HG03159 (cell line): Measurements from ENCODE around the gene SH3RF3.

ENCODE experiments used
- ATAC-seq: cut with Tn5 transposase; IDR thresholded peaks from one replicate; pipeline ENCODE4 v1.9.1; 2021; ENCODE audit warnings: mild to moderate bottlenecking, moderate library complexity; ENCODE audit not compliant: unreplicated experiment

Gene SH3RF3

DNA sequence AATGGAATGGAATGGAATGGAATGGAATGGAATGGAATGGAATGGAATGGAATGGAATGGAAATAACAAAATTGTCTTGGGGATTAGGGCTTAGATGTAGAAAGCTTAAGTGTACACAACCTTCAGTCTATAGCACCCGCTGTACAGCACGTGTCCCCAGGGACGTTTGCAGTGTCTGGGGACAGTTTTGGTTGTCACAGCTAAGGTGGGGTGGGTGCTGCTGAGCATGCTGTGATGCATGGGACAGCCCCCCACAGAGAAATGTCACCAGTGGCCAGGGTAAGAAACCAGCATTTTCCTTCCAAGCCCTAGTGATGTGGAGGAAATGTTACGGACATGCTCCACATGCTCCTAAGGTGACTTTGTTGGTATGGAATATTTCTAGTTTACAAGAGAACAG lies 70.8 kb downstream of the SH3RF3 start:
- ATAC-seq = no peak

DNA sequence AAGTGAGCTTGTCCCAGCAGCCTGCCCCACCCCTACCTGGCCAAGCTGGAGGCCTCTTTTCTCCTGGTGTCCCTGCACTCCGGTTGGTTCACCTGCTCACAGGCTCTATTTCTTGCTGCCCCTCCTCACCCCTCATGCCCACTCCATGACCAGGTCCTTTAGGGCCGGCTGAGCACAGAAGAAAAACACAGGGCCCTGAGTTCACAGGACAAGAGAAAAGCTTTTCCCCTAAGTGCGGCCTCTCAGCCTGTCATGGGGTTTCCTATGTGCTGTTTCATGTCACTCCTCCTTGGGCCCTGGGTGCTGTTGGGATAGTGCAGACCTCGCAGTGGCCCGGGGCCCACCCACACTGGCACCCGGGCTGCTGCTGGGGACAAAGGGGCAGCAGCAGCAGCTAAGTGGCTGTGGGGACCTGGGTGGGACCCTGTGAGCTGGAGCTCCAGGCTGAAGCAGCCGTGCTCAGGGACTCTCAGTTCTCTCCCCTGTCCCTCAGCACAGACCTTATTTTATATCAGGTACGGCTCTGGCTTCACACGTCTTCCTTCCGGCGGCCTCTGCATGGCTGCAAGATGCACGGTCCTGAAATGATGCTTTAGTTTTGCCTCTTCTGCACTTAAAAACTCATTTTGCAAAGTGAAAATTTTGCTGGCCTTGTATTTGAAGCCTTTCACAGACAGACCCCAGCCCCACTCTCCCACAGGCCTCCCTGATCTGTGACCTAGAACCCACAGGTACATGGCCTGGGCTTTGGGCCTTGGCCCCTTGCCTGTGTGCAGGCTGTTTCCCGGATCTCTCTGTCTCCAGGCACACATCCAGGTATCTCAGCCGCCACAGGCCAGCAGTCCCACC lies 71.8 kb downstream of the SH3RF3 start:
- ATAC-seq = no peak

DNA sequence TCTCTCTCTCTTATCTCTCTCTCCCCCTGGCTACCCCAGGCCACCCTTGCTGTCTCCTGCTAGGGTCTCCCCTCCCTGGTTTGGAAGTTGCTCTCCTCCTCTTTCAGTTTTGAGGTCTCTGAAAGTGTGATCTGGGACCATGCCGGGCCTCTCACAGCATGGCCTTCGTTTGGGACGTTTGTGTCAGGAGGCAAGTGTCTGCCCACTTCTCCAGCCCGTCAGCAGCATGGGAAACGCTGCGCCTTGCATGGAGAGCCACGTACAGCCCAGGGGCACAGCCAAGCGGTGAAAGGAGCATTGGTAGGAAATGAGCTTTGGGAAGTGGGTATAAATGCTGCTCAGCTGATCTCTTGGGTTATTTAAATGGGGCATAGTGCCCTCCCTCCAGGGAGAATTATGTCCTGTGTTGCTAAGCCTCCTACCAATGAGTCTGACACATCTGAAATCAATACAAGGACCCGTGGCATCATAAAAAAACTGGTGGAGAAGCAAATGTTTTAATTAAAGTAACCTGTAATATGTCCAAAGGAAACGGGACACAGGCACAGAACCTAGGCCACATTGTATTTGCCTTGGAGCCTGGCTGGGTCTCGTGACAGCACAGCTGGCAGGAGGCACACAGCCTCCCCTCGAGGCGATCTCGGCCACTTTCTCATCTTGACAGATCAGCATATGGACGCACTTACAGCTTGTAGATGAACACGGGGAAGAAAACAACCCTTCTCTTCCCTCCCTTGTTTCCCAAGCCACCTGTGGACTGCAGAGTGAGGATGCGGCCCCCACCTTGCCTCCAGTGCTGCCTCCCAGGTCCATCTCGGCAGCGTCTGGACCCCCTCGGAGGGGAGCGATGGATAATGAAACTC lies 72.7 kb downstream of the SH3RF3 start:
- no peak for ATAC-seq

DNA sequence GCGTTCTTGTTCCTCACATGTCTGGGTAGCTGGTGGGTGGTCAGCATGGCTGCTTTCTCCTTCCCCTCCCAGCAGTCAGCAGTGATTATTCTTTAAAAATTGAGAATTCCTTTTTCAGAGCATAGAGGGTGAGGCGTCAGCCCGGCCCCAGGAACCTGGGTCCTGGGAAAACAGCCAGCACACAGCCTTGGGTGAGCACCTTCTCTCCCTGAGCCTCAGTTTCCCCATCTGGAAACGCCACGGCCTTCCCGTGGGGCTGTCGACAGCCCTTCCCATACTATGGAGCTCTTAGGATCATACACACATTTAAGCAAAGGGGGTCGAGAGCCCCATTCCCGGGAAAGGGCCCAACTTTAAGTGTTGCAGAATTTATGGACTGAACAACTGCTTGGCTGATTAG lies 73.5 kb downstream of the SH3RF3 start:
- no peak for ATAC-seq

DNA sequence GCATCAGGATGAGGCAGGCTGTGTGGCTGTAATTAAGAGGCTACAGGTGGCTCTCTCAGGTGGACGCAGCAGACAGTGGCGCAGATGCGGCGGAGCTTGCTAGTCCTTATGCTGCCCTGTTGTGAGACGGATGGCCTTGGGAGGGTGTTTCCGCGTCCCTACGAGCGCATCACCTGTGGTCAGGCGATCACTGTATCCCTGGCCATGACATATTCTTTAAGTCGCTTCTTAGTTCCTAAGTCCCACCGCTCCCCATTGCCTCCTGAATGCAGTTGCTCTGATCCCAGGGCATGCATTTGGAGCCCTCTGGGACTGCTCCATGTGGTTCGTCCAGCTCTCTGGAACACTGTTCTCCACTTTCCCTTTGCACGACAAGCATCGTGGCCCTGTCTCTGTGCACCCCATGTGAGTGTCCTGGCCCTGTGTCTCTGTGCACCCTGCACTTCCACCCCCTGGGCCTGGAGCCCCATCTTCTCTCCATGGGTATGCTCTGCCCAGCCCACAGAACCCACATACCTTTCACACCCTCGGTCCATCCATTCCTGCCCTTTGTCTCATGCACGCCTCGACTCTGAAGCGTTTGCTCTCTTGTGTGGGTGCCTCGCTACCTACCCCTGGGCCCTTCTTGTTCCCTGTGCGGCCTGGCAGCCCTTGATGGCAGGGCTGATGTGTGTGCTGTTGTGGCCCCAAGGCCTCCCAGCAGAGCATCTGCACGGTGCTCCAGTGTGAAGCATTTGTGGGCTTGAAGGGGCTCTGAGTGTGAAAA lies 74.4 kb downstream of the SH3RF3 start:
- no peak for ATAC-seq

DNA sequence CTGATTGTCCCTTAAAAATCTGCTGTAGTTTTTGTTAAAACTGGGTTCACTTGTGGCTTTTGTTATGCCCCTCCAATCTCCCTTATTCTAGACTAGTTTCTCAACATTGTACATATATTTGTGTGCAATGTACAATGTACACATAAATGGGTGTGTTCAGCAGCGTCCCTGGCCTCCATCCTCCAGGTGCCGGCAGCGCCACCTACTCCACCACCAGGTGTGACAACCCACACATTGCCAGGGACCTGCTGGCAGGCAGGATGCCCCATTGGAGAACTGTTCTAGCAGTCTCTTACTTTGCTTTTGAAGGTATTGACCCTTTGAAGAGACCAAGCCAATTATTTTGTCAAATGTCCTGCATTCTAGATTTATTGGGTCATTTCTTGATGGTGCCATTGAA lies 75.4 kb downstream of the SH3RF3 start:
- no peak for ATAC-seq

DNA sequence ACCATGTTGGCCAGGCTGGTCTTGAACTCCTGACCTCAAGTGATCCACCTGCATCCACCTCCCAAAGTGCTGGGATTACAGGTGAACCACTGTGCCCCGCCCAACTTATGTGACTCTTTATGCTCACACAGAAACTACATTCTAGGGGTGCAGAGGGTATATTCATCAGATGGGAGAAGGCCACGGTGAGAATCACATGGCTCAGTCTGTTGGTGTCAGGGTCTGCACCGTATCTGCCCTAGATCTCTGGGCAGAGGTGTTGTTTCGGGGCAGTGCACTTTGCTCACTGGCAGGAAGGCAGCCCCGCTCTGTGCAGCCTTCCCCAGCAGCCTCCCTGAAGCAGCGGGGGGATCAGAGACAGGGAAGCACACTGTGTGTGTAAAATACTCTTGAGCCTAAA lies 76.4 kb downstream of the SH3RF3 start:
- ATAC-seq = no peak

DNA sequence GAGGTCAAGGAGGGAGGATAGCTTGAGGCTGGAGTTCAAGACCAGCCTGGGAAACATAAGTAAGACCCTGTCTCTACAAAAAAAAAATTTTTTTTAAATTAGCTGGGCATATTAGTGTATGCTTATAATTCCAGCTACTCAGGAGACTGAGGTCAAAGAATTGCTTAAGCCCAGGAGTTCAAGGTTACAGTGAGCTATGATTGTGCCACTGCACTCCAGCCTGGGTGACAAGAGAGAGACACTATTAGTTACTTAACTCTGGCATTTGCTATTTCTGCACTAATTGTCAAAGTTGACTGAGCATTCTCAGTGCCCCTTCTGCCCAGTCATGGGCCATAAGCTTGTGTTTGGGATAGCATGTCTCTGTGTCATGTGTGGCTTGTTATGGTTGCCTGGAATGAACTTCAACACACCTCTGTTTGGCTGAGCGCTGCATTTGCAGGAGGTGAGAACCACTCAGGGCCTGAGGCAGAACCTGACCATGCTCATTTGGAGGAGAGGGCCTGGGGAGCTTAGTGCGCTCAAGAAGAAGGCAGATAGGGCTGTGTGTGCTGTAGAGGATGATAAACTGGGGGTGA lies 77.7 kb downstream of the SH3RF3 start:
- ATAC-seq = no peak

DNA sequence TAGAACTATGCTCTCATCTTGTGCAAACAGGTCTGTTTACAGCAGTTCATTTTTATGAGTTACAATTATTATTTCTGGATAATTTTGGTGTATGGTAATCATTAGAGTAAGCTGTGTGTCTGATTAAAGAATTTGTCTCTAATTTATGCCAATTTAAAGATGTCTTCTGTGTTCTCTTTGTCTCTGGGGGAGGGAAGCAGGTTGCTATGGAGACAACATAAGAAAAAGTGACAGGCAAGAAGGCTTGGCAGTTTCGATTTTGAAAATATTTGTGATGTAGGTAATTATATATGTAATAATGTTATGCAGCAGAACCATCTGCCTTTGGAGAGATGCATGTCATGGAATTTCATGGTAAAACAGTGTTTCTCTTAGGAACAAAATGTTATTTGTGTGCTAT lies 78.2 kb downstream of the SH3RF3 start:
- no peak for ATAC-seq

DNA sequence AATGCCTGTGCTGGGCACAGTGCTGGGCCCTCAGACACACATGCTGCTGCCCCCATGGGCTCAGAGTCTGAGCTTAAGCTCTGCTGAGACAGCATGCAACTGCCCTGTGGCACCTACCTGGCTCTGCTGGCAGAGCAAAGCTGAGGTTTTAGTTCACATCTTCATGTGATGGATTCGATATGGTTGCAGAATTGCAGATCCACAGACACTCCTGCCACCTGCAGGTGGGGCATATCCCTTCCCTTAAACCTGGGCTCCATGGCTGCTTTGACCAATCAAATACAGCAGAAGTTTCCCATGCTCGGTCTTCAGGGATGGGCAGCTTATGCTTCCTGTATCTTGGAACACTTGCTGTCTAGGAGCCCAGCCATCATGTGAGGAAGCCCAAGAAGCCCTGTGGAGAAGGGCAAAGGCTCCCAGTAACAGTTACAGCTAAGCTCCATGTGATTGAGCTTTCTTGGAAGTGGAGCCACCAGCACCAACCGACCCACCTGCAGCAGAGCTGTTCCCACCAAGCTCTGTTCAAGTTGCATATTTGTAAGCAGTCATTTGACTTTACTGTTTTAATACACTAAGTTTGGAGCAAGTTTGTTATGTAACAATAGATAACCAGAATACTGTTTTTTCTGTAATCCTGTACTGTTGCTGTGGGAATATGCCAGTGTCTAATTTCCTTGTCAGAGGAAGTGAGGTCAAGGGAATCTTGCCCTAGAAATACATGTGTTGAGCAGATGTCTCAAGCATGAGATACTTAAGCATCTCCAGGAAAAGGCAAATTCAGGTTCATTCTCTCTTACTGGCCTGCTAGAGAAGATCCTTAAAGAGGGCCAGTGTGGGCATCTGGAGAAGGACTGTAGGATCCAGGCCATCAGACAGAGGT lies 79.3 kb downstream of the SH3RF3 start:
- ATAC-seq = no peak

DNA sequence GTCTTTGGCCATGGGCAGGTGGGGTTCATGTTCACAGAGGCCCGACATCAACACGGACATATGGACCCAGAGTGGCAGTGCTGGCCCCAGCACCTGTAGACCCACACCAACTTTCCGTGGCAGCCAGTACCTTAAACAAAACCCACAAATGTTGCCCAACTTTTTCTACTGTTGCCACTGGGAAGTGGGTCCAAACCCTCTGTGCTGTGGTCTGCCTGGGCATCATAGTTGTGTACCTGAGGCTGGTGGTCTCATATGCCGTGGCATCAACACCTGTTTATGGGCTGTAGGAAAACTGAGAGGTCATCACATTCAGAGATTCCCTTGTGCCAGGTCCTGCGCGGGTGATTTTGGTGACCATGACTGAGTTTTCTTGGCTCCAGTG lies 79.9 kb downstream of the SH3RF3 start:
- no peak for ATAC-seq

DNA sequence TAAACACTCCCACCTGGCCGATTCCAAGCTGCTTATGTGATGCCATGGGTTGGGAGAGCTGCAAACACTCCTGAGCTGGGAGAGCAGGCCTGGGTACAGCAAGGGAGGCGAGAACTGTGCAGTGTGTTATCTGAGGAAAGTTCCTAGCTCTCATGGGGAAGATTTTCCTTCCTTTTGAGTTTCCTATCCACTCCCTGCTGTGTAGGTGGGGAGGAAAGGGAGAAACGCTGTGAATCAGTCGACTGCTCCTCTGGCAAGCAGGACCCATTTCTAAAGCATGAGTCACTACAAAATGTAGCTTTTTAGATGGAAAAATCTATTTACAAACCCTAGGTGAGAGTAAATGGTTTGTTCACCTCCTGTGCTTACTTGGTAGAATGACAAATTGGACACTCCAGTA lies 80.4 kb downstream of the SH3RF3 start:
- ATAC-seq = no peak

DNA sequence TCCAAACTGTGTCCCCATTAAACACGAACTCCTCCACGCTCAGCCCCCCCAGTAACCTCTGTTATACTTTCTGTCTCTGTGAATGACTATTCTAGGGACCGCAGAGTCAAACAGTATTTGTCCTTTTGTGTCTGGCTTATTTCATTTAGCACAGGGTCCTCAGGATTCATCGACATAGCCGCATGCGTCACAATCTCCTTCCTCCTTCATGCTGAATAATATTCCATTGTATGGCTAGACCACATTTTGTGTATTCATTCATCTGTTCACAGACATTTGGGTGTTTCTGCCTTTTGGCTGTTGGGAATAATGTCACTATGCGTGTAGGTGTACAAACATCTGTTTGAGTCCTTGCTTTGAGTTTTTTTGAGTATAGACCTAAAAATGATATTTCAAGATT lies 80.9 kb downstream of the SH3RF3 start:
- no peak for ATAC-seq

DNA sequence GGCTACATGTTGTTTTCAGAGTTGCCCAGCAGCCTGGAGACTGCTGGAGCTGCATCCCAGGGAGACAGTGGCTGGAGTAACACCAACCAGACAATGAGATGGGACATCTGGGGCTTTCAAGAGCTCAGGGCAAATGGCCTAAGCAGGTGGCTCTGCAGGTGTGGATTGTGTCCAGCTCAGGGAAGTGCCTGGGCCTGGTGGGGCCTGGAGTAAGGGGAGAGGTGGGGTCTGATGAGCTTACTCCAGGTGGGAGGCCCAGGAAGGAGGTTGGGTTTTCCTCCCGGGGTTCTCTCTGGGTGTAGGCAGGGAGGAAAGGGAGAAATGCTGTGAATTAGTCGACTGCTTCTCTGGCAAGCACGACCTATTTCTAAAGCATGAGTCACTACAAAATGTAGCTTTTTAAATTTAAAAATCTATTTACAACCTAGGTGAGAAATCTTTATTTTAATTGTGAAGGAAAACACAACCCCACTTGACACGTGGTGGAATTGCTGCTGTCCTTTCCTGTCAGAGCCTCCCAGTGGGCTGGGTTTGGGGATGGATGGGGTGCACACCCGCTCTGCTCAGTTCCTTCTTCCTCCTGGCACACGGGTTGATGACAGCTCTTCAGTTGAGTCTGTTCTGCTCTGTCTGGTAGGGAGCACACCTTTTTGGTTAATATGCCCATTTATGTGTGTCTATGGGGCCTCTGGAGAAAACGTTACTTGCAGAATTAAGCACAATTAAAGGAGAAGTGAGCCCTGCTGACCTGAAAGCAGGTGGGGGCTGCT lies 81.6 kb downstream of the SH3RF3 start:
- no peak for ATAC-seq

DNA sequence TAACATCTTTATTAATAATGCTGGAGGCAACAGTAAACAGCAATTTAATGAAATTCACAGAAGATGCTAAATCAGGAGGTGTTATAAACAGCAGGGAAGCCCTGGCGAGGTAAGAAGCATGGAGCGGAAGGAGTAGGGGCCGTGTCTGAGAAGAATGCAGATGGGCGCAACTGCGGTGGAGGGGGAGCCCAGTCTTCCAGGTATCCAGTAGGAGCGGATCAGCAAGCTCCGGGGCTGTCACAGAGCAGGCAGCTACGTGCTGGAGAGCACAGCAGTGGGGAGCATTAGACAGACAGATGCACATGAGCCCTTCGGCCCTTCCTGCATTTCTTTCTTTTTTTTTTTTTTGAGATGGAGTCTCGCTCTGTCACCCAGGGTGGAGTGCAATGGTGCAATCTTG lies 82.3 kb downstream of the SH3RF3 start:
- ATAC-seq = no peak

DNA sequence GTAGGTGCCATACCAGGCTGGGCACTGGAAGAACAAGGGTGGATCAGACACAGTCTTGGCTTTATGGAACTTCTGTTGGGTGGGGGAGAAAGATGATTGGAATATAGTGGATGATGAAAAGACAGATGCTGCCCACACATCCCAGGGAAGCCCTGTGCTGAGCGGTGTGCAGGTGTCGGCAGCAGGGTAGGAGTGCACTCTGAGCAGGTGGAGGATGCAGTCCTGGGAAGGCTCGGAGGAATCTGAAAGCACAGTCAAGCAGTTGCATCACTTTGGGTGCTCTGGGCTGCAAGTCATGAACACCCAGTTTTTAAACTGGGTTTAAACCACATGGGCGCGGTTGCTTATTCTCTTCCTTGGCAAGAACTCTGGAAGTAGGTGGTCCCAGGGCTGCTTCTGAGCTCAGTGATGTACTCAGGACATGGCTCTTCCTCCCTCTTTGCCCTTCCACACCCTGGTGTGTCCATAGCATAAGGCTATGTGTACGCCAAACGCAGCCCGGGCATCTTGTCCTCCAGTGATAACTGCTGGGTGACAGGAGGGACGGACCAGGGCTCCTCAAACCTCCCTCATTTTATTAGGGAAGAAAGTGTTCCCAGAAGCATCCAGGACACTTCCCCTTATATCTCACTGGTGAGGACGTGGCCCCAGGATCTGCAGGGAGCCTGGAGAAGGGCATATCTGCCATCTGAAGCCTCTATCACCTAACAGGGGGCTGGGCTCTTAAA lies 84.0 kb downstream of the SH3RF3 start:
- no peak for ATAC-seq

DNA sequence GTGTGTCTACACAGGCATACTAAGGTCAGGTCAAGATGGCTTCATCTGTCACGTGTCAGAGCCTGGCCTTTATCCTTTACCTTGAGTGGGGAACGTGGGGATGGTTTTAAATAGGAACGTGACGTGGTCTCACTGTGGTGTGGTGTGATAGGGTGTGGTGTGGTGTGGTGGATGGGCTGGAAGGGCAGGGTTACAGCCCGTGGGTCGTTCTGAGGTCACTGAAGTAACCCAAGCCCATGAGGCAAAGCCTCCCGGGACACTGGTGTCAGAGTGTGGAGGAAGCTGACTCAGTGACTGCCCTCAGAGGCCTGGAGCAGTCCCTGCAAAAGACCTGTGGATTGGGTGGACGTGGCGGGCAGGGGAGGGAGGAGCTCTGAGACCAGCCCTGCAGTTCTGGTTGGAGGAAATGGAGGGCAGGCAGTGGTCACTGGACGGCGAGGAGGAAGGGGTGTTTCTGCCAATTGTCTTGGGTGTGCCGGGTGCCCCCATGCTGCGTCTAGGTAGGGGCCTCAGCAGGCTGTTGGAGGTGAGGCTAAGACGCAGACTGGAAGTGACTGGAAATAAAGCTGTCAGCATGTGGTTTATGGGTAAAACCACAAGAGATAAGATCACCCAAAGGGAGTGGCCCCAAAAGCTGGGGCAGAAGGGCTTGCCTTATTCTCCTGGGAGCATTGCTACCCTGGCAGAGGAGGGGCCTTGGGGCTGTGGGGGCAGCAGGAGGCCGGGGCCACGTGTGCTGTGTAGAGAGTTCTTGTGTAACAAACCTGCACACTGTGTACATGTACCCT lies 84.8 kb downstream of the SH3RF3 start:
- ATAC-seq = peak; percentile 53
